SK-N-SH (cell line): ENCODE results near the gene SLC22A2.

Source experiments
- CHD2 ChIP-seq: fragments of 150-350 bp; IDR thresholded peaks from 2 replicates; pipeline ENCODE4 v1.6.1; 2018; ENCODE audit warnings: low read length; ENCODE audit not compliant: partially characterized antibody
- FOSL2 ChIP-seq: IDR thresholded peaks from 2 replicates; pipeline ENCODE4 v1.4.0; 2012; ENCODE audit warnings: low read depth, mild to moderate bottlenecking, moderate library complexity, borderline replicate concordance
- FOXJ3 ChIP-seq: sonication (generic); formaldehyde crosslinking; IDR thresholded peaks from 2 replicates; pipeline ENCODE4 v1.5.1; 2020; ENCODE audit warnings: mild to moderate bottlenecking, missing genetic modification reagents
- GABPA ChIP-seq: IDR thresholded peaks from 2 replicates; pipeline ENCODE4 v1.4.0; 2012; ENCODE audit warnings: low read depth, mild to moderate bottlenecking
- IRF3 ChIP-seq: fragments of 150-350 bp; IDR thresholded peaks from 2 replicates; pipeline ENCODE4 v1.6.1; 2016; ENCODE audit warnings: mild to moderate bottlenecking, low read depth, low read length
- JUND ChIP-seq: IDR thresholded peaks from 2 replicates; pipeline ENCODE4 v1.4.0; 2012
- POLR2AphosphoS5 ChIP-seq: IDR thresholded peaks from 2 replicates; pipeline ENCODE4 v1.6.1; 2012; ENCODE audit warnings: low read depth, low read length
- RCOR1 ChIP-seq: fragments of 150-350 bp; IDR thresholded peaks from 2 replicates; pipeline ENCODE4 v1.6.1; 2017; ENCODE audit warnings: antibody characterized with exemption, low read length
- RXRA ChIP-seq: IDR thresholded peaks from 2 replicates; pipeline ENCODE4 v1.4.0; 2012; ENCODE audit warnings: low read depth, mild to moderate bottlenecking, borderline replicate concordance
- SIN3A ChIP-seq: IDR thresholded peaks from 2 replicates; pipeline ENCODE4 v1.6.1; 2012; ENCODE audit warnings: low read depth, mild to moderate bottlenecking, low read length, moderate library complexity, borderline replicate concordance
- TAF1 ChIP-seq: IDR thresholded peaks from 2 replicates; pipeline ENCODE4 v1.6.1; 2012; ENCODE audit warnings: low read depth, mild to moderate bottlenecking, low read length, moderate library complexity, borderline replicate concordance
- TF ChIP-seq, protein P1 (sequence below): fragments of 200-600 bp; sonication (generic); IDR thresholded peaks from 2 replicates; pipeline ENCODE4 v1.6.1; 2017; ENCODE audit warnings: antibody characterized with exemption, mild to moderate bottlenecking, moderate library complexity
- TF ChIP-seq, protein P2 (sequence below): IDR thresholded peaks from 2 replicates; pipeline ENCODE4 v1.6.1; 2012; ENCODE audit warnings: mild to moderate bottlenecking, low read depth, low read length, moderate library complexity

DNA sequence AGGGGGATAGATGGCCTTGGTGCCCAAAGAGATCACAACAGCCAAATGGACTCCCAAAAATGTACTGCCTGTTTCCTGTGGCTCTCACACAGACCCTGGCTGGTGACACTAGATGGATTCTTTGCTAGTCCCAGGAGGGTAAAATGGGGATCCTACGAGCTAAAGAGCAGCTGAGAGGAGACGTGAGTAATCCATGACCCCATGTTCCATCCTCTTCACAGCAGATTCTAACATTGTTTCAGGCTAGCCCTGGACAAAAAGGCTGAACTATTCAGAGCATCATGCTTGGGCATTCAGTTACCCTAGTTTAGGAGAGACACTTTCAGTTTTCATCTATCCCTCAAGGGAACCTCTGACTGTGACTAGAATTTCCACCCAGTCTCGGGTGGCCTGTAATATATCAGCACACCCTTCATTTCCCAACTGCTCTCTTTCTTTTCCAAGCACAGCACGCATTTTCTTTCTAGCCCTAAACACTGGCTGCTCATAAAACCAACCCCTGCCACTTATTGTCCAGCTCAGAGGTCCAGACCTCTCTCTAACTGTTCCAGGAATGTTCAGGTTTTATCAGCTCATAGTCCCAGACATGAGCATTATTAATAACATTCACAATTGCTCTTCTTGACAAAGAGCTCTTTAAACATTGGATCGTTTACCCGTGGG lies 88.5 kb downstream of the SLC22A2 start:
- TF ChIP-seq IRF3 (no peak), JUND (no peak), POLR2AphosphoS5 (no peak), RXRA (no peak), FOSL2 (no peak), CHD2 (no peak), TAF1 (no peak), FOXJ3 (CRISPR knock-in tag) (no peak), RCOR1 (no peak), GABPA (no peak), SIN3A (no peak)
- TF ChIP-seq, protein P1, sequence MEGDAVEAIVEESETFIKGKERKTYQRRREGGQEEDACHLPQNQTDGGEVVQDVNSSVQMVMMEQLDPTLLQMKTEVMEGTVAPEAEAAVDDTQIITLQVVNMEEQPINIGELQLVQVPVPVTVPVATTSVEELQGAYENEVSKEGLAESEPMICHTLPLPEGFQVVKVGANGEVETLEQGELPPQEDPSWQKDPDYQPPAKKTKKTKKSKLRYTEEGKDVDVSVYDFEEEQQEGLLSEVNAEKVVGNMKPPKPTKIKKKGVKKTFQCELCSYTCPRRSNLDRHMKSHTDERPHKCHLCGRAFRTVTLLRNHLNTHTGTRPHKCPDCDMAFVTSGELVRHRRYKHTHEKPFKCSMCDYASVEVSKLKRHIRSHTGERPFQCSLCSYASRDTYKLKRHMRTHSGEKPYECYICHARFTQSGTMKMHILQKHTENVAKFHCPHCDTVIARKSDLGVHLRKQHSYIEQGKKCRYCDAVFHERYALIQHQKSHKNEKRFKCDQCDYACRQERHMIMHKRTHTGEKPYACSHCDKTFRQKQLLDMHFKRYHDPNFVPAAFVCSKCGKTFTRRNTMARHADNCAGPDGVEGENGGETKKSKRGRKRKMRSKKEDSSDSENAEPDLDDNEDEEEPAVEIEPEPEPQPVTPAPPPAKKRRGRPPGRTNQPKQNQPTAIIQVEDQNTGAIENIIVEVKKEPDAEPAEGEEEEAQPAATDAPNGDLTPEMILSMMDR, result no peak
- TF ChIP-seq, protein P2, sequence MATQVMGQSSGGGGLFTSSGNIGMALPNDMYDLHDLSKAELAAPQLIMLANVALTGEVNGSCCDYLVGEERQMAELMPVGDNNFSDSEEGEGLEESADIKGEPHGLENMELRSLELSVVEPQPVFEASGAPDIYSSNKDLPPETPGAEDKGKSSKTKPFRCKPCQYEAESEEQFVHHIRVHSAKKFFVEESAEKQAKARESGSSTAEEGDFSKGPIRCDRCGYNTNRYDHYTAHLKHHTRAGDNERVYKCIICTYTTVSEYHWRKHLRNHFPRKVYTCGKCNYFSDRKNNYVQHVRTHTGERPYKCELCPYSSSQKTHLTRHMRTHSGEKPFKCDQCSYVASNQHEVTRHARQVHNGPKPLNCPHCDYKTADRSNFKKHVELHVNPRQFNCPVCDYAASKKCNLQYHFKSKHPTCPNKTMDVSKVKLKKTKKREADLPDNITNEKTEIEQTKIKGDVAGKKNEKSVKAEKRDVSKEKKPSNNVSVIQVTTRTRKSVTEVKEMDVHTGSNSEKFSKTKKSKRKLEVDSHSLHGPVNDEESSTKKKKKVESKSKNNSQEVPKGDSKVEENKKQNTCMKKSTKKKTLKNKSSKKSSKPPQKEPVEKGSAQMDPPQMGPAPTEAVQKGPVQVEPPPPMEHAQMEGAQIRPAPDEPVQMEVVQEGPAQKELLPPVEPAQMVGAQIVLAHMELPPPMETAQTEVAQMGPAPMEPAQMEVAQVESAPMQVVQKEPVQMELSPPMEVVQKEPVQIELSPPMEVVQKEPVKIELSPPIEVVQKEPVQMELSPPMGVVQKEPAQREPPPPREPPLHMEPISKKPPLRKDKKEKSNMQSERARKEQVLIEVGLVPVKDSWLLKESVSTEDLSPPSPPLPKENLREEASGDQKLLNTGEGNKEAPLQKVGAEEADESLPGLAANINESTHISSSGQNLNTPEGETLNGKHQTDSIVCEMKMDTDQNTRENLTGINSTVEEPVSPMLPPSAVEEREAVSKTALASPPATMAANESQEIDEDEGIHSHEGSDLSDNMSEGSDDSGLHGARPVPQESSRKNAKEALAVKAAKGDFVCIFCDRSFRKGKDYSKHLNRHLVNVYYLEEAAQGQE, result no peak
